Measurements from ENCODE around the gene HLA-DRA.
A peak's percentile ranks its signal among the peaks of the same experiment; 100 is the strongest.
"Not testable (repeated sequence)": the region's sequence is repeated elsewhere in the genome, so short reads cannot be mapped to it uniquely, and the experiment has no call there.

Gene HLA-DRA

DNA sequence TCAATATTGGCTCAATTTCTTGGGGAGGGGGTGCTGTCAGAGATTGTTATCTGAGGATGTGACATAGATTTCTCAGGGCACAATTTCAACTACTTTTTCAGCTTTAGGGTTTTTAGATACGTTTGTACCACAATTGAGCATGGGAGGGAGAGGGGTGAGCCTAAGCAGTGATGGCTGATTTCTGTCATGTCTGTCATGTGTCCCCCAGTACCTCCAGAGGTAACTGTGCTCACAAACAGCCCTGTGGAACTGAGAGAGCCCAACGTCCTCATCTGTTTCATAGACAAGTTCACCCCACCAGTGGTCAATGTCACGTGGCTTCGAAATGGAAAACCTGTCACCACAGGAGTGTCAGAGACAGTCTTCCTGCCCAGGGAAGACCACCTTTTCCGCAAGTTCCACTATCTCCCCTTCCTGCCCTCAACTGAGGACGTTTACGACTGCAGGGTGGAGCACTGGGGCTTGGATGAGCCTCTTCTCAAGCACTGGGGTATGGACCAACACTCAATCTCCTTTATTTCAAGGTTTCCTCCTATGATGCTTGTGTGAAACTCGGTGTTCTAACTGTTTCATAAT is 3.4 kb downstream of the HLA-DRA start:
- TF ChIP-seq GATA1 (IDR thresholded peaks at IDR 0.05; ENCODE audit: low read depth, low read length) (no peak), POLR2A (IDR thresholded peaks at IDR 0.05; ENCODE audit: low read length) (no peak)
- no peak for DNase-seq

DNA sequence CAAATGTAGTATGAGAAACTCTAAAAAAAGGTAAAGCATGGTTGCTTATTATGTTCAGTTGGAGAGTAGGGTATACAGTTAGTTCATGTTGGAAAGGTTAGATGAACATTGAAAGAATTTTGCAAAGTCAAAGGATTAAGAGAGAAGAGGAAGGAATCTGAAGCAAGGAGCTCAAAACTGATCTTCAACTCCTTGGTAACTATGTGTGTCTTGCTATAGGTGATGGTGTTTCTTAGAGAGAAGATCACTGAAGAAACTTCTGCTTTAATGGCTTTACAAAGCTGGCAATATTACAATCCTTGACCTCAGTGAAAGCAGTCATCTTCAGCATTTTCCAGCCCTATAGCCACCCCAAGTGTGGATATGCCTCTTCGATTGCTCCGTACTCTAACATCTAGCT is 4.7 kb downstream of the HLA-DRA start:
- DNase-seq, result no peak
- no peak for TF ChIP-seq POLR2A (IDR thresholded peaks at IDR 0.05; ENCODE audit: low read length)

DNA sequence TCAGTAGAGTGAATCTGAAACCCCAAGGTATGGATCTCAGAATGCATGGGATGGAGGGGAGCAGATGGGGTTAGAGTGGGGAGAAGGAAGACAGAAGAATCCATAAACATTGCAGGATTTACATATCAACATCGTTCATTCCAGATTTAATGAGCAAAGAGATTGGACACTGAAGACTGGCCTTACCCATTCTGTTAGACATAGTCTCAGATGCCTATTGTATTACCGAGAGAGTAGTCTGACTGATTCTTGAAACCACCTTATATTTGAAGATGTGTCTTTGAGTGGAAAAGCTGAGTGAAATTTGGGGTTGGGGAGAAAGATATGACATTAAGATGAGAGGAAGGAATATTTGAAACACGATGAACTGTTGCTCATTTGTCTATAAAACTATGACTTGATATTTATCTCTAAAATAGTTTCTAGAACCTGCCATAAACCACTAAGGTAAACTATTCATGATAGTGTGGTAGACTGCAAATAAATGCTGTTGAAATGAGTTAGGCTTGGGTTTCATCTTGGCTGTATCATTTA is 5.7 kb downstream of the HLA-DRA start:
- TF ChIP-seq POLR2A (IDR thresholded peaks at IDR 0.05; ENCODE audit: low read length) (no peak), GATA1 (IDR thresholded peaks at IDR 0.05; ENCODE audit: low read depth, low read length) (no peak)
- DNase-seq, result no peak

DNA sequence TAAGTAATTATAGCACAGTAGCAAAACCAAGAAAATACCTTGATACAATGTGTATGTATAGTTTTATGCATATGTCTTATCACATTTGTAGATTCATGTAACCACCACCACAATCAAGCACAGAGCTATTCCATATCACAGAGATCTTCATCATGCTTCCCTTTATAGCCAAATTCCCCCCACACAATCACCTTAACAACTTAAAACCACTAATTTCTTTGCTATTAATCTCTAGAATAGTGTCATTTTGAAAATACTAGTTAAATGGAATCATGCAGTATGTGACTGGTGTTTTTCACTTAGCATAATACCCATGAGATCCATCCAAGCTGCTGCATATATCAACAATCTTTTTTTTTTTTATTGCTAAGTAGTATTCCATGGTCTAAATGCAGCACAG is 8.2 kb downstream of the HLA-DRA start:
- TF ChIP-seq GATA1 (IDR thresholded peaks at IDR 0.05; ENCODE audit: low read depth, low read length), result no peak
- TF ChIP-seq POLR2A (IDR thresholded peaks at IDR 0.05; ENCODE audit: low read length), result no peak
- no peak for DNase-seq

DNA sequence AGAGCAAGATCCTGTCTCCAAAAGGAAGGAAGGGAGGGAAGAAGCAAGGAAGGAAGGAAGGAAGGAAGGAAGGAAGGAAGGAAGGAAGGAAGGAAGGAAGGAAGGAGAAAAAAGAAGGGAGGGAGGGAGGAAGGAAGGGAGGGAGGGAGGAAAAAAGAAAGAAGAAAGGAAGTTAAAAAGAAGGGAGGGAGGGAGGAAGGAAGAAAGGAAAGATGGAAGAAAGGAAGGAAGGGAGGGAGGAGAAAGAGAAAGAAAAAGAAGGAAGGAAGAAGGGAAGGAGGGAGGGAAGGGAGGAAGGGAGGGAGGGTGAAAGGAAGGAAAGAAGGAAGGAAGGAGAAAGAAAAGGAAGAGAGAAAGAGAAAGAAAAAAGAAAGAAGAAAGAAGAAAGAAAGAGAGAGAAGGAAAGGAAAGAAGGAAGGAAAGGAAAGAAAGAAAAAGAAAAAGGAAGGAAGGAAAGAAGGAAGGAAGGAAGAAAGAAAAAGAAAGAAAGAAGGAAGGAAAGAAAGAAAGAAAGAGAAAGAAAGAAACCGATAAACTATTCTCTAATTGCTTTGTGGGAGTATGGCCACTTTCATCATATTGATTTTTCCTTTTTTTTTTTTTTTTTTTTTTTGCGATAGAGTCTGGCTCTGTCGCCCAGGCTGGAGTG is 9.5 kb downstream of the HLA-DRA start:
- TF ChIP-seq POLR2A (IDR thresholded peaks at IDR 0.05; ENCODE audit: low read length), result no peak
- no peak for TF ChIP-seq GATA1 (IDR thresholded peaks at IDR 0.05; ENCODE audit: low read depth, low read length)
- no peak for DNase-seq

DNA sequence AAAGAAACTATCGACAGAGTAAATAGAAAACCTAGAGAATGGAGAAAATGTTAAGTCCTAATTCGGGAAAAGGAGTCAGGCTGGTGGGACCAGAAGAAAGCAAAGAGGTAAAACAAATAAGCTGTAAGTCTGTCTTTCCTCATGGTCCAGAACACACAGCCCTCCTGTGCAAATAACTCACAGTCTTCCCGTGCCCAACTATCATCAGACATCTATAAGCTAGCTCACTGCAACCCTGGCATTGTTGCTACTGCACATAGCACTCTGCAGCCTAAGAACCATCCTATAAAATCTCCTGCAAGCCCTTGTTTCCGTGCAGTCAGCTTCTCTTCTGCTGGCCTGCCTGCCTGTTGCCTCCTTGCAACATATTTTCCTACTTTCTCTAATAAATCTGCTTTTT is 17.4 kb downstream of the HLA-DRA start:
- no peak for DNase-seq
- TF ChIP-seq POLR2A (IDR thresholded peaks at IDR 0.05; ENCODE audit: low read length), result no peak
- no peak for TF ChIP-seq GATA1 (IDR thresholded peaks at IDR 0.05; ENCODE audit: low read depth, low read length)

DNA sequence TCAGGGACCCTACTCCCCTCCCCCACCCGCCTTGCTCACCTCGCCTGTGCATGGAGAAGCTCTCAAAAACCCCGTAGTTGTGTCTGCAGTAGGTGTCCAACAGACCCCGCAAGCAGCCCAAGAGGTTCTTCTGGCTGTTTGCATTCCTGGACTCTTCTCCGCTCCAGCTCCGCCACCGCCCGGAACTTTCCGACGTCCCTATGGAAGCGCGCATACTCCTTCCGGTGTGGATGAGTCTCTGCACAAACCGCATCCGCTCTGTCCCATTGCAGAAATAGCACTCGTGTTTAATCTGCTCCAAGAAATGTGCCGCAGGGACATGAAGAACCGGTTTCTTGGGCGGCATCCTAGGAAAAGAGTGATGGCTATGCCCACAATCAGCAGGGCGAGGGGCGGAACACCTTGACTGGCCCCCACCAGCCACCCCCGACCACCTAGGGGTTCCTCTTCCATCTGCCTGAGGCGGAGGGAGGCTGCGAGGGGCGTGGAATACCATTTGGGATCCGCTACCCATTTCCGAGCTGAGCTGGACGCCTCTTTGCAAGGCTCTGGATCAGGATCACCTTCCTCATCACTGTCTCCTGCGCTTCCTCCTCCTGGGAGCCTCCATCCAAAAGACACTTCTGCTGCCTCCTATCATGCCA is 20.2 kb downstream of the HLA-DRA start:
- DNase-seq, result no peak
- TF ChIP-seq GATA1 (IDR thresholded peaks at IDR 0.05; ENCODE audit: low read depth, low read length) (no peak), POLR2A (IDR thresholded peaks at IDR 0.05; ENCODE audit: low read length) (no peak)

DNA sequence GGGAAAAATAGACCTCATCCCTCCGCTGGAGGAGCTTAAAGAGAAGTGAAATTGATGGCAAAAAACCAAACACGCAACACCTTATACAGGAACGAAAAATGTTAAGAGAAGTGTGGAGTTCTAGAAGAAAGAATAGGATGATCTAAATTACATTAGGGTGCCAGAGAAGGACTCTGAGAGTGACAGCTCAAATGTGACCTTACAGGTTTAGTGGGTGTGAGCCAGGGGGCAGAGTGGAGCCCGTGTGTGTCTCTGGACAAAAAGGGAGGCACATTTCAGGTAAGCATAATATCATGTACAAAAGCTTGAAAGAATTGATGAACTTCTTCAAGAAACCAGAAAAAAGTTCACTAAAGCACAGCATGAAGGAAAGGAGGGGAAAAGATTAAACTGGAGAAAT is 20.8 kb downstream of the HLA-DRA start:
- TF ChIP-seq GATA1 (IDR thresholded peaks at IDR 0.05; ENCODE audit: low read depth, low read length) (no peak), POLR2A (IDR thresholded peaks at IDR 0.05; ENCODE audit: low read length) (no peak)
- DNase-seq, result no peak

DNA sequence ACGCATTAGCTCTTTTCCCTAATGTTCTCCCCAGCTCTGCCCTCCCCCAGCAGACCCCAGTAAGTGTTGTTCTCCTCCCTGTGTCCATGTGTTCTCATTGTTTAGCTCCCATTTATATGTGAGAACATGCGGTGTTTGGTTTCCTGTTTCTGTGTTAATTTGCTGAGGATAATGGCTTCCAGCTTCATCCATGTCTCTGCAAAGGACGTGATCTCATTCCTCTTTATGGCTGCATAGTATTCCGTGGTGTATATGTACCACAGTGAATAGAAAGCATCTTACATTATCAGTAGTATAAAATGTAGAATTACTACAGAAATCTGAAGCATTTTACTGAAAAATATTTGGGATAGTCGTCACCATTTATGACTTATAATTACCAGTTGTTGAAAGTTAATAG is 21.8 kb downstream of the HLA-DRA start:
- no peak for TF ChIP-seq GATA1 (IDR thresholded peaks at IDR 0.05; ENCODE audit: low read depth, low read length)
- TF ChIP-seq POLR2A (IDR thresholded peaks at IDR 0.05; ENCODE audit: low read length), result no peak
- no peak for DNase-seq

DNA sequence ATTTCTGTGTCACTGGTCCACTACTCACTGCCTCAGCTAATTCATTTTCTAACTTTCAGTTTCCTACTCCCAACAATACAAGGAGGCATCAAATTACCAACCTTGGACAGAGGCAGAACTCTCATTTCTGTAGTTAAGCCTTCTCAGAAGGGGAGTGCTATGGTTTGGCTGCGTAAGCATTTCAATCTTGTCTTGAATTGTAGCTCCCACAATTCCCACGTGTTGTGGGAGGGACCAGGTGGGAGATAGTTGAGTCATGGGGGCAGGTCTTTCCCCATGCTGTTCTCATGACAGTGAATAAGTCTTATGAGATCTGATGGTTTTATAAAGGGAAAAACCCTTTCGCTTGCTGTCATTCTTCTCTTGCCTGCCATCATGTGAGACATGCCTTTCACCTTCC is 22.9 kb downstream of the HLA-DRA start:
- no peak for DNase-seq
- TF ChIP-seq GATA1 (IDR thresholded peaks at IDR 0.05; ENCODE audit: low read depth, low read length) (no peak), POLR2A (IDR thresholded peaks at IDR 0.05; ENCODE audit: low read length) (no peak)

DNA sequence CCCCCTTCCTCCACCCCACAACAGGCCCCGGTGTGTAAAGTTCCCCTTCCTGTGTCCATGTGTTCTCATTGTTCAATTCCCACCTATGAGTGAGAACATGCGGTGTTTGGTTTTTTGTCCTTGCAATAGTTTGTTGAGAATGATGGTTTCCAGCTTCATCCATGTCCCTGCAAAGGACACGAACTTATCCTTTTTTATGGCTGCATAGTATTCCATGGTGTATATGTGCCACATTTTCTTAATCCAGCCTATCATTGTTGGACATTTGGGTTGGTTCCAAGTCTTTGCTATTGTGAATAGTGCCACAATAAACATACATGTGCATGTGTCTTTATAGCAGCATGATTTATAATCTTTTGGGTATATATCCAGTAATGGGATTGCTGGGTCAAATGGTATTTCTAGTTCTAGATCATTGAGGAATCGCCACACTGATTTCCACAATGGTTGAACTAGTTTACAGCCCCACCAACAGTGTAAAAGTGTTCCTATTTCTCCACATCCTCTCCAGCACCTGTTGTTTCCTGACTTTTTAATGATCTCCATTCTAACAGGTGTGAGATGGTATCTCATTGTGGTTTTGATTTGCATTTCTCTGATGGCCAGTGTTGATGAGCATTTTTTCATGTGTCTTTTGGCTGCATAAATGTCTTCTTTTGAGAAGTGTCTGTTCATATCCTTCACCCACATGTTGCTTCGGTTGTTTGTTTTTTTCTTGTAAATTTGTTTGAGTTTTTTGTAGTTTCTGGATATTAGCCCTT is 28.2 kb downstream of the HLA-DRA start:
- DNase-seq, result not testable (repeated sequence)

DNA sequence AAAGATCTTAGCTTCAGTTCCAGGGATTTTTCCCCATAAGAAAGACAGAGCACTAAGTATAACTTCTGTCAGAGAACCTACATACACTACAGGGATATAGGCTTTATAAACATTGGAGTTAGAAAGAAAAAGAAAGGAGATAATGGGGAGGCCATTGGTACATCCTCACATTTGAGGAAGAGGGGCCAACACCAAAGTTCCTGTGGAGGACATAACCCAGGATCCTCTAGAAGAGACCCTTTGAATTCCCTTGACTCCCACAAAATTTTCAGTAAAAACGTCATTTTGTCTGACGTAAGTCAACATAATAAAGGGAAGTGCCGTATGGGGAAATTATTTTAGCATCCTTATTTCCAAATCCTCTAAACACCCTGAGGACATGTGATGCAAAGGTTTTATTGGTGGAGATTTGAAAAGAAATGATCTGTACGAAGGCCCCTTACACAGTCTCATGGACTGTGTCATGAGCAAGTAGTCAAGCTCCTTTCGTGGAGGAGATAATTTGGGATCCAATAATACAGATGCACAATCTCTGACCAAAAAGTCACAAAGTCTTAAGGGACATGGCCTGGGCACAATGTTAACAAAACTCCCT is 33.2 kb downstream of the HLA-DRA start:
- TF ChIP-seq POLR2A (IDR thresholded peaks at IDR 0.05; ENCODE audit: low read length), result no peak
- no peak for TF ChIP-seq GATA1 (IDR thresholded peaks at IDR 0.05; ENCODE audit: low read depth, low read length)
- DNase-seq, result no peak

DNA sequence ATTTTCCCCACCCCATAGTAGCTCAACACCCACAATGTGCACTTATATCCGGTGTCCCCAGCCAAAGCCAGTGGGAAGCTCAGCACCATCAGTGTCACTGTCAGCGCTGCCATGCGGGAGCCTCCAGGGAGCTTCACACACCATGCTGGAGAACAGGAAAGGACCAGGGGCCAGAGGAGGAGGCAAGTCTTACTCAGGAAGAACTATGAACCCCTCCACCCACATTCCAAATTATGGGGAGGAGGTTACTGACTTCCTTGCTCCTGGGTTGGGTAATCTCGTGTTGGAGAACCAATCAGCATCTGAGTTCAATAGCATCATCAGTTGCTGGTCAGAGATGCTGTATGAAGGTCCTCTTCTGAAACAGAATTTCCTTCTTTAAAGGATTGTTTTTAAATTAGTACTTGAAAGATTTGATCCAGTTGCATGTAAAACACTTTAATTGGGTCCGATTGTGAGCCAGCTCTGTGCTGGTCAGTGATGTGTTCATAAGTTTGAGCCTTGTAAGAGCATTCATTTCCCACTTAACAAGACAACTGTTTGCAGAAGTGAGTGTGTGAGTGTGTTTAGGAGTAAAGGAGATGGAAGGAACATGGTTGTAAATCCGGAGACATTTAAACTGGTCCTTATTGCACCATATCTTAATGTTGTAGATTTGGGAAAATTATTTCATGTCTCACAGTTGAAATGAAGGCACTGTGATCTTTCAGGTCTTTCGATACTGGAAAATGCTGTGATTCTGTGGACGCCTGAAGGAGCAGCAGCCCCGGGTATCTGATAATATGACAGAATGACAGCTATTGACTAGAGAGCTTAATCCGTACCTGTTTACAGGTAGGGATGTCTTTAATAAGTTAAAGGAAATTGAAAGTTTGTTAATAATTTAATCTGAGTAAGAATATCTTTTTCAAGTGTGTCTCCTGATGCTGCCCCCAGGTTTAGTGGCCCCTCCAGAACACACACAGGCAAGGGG is 34.0 kb downstream of the HLA-DRA start:
- peak in 1 of 2 experiments; percentile 19 for DNase-seq

Data from erythroblast (primary cell).